A549 treated with GW870086 at 1 μM for 4 hours (cell line): Measurements from ENCODE around the gene INTS4. TPM values are rescaled to one million over a fixed set of nuclear protein-coding genes. Genes with fewer than 3 reads are reported as not detected.

ENCODE experiments used
- total RNA-seq: library from RNA; stranded (reverse); fragments of 200-300 nt; extraction: Qiagen RNA extraction; gene quantifications from 5 replicates; pipeline ENCODE4 v1.2.3, GENCODE V29; 2022; ENCODE audit warnings: low read depth

The INTS4 gene
- total RNA-seq: 18.5 to 21.7 TPM (median 19.1 TPM) in 5 replicates

GRCh38 chr11:77994434-77995362 is at the start of gene INTS4:
INTS4 (minus strand) TSS chr11:77994668; CDS start chr11:77994643, 25 bp downstream.

GRCh38 chr11:78022397-78023396 is 28.2 kb upstream of the INTS4 start, which contains the start of gene KCTD14:
KCTD14 (minus strand) TSS chr11:78023276; CDS start chr11:78023249, 27 bp downstream.

Other genes with a start within 250 kb of the INTS4 start
- 12.0 to 18.3 TPM (median 15.4 TPM) in 5 replicates for gene RSF1, start 173.9 kb downstream of the INTS4 start, total RNA-seq
- gene AAMDC, start 173.5 kb downstream of the INTS4 start, total RNA-seq: 24.4 to 31.0 TPM (median 26.5 TPM) in 5 replicates
- gene KCTD14, start 28.6 kb upstream of the INTS4 start, total RNA-seq: 1.7 to 2.1 TPM (median 2.0 TPM) in 5 replicates
- gene THRSP, start 69.2 kb upstream of the INTS4 start, total RNA-seq: not detected in 5 replicates
- 247 to 278 TPM (median 252 TPM) in 5 replicates for gene NDUFC2, start 85.2 kb upstream of the INTS4 start, total RNA-seq
- 47.5 to 64.3 TPM (median 61.3 TPM) in 5 replicates for gene ALG8, start 145.0 kb upstream of the INTS4 start, total RNA-seq
- gene KCTD21, start 194.0 kb upstream of the INTS4 start, total RNA-seq: 7.3 to 8.3 TPM (median 7.9 TPM) in 5 replicates
- 6.6 to 8.7 TPM (median 8.4 TPM) in 5 replicates for gene USP35, start 194.3 kb upstream of the INTS4 start, total RNA-seq